SK-N-SH (cell line): ENCODE measurements around the gene AGAP1. TPM values are rescaled to one million over a fixed set of nuclear protein-coding genes. Genes with fewer than 3 reads are reported as not detected.

Experiments used
- CTCF ChIA-PET: fragments of 300-600, 350-600 bp; formaldehyde crosslinking; extraction: SDS; loops from one replicate; lab custom pipeline; 2021; lab: Yijun Ruan, JAX
- POLR2A ChIA-PET: fragments of 350-600 bp; sonication (Branson Sonifier 250); formaldehyde crosslinking; extraction: SDS; loops from one replicate; lab custom pipeline; 2020; ENCODE audit warnings: antibody characterized with exemption, inconsistent platforms; lab: Yijun Ruan, JAX
- DNase-seq: peaks from one replicate; pipeline ENCODE4 v3.0.0; 2012
- H2AFZ ChIP-seq: fragments of 200-600 bp; sonication (generic); 2 replicates; pipeline ENCODE4 v1.8.1; 2016; ENCODE audit warnings: antibody characterized with exemption, mild to moderate bottlenecking, low read depth
- H3F3A ChIP-seq: fragments of 200-600 bp; sonication (generic); replicated peaks from 2 replicates; pipeline ENCODE3; 2016; ENCODE audit warnings: antibody characterized with exemption, mild to moderate bottlenecking; ENCODE audit not compliant: insufficient read depth
- H3K27ac ChIP-seq, 2 experiments: fragments of 200-500 bp in 1 of 2; fragments of 200-600 bp in 1 of 2; sonication (Bioruptor generic) in 1 of 2; sonication (generic), shearing (Covaris generic) in 1 of 2; 2 replicates each; pipeline versions ENCODE4 v1.5.1 to v1.6.1; 2014 to 2016; ENCODE audit warnings: low read depth in 2 of 2, inconsistent platforms in 1 of 2, low read length in 1 of 2, mild to moderate bottlenecking in 1 of 2, mixed read lengths in 1 of 2
- H3K27me3 ChIP-seq: fragments of 200-600 bp; sonication (generic), shearing (Covaris generic); 2 replicates; pipeline ENCODE4 v1.6.1; 2016; ENCODE audit warnings: mixed run types; ENCODE audit not compliant: insufficient read depth
- H3K36me3 ChIP-seq, 2 experiments: fragments of 200-500 bp in 1 of 2; fragments of 200-600 bp in 1 of 2; sonication (Bioruptor generic) in 1 of 2; sonication (generic) in 1 of 2; replicated peaks in 1 of 2; 2 replicates each; pipeline versions ENCODE3 to v1.5.1; 2014 to 2016; ENCODE audit warnings: low read length in 1 of 2, mild to moderate bottlenecking in 1 of 2; ENCODE audit not compliant: insufficient read depth in 2 of 2, control insufficient read depth in 1 of 2
- H3K4me1 ChIP-seq, 2 experiments: fragments of 200-500 bp in 1 of 2; fragments of 200-600 bp in 1 of 2; sonication (Bioruptor generic) in 1 of 2; sonication (generic), shearing (Covaris generic) in 1 of 2; 2 replicates each; pipeline versions ENCODE4 v1.5.1 to v1.6.1; 2014 to 2016; ENCODE audit warnings: low read depth in 1 of 2, low read length in 1 of 2, mixed run types in 1 of 2; ENCODE audit not compliant: insufficient read depth in 2 of 2, control insufficient read depth in 1 of 2
- H3K4me2 ChIP-seq: fragments of 200-600 bp; sonication (generic), shearing (Covaris generic); 2 replicates; pipeline ENCODE4 v1.6.1; 2017; ENCODE audit warnings: mixed run types
- H3K4me3 ChIP-seq, 2 experiments: fragments of 200-500 bp in 1 of 2; fragments of 200-600 bp in 1 of 2; sonication (Bioruptor generic) in 1 of 2; sonication (generic), shearing (Covaris generic) in 1 of 2; 2 replicates each; pipeline versions ENCODE4 v1.5.1 to v1.8.1; 2014 to 2016; ENCODE audit warnings: low read depth in 2 of 2, inconsistent platforms in 1 of 2, low read length in 1 of 2, mild to moderate bottlenecking in 1 of 2, mixed read lengths in 1 of 2, moderate library complexity in 1 of 2
- H3K79me2 ChIP-seq: fragments of 200-600 bp; sonication (generic); 2 replicates; pipeline ENCODE4 v1.8.1; 2017; ENCODE audit warnings: mild to moderate bottlenecking; ENCODE audit not compliant: insufficient read depth
- H3K9ac ChIP-seq: fragments of 200-600 bp; sonication (generic); 2 replicates; pipeline ENCODE4 v1.6.1; 2017; ENCODE audit warnings: mixed run types
- H3K9me2 ChIP-seq: fragments of 200-600 bp; sonication (generic); 2 replicates; pipeline ENCODE4 v1.6.1; 2017; ENCODE audit warnings: mixed run types
- H3K9me3 ChIP-seq: fragments of 200-600 bp; sonication (generic); 2 replicates; pipeline ENCODE4 v1.6.1; 2017; ENCODE audit warnings: mixed run types, mild to moderate bottlenecking, moderate library complexity
- H4K20me1 ChIP-seq: fragments of 200-600 bp; sonication (generic); 2 replicates; pipeline ENCODE4 v1.6.1; 2017; ENCODE audit warnings: mild to moderate bottlenecking, mixed run types; ENCODE audit not compliant: insufficient read depth
- CTCF ChIP-seq: fragments of 200-600 bp; sonication (generic); IDR thresholded peaks from 2 replicates; pipeline ENCODE4 v1.6.1; 2017; ENCODE audit warnings: antibody characterized with exemption, mild to moderate bottlenecking, moderate library complexity
- ELF1 ChIP-seq: IDR thresholded peaks from 2 replicates; pipeline ENCODE4 v1.4.0; 2012
- EZH2phosphoT487 ChIP-seq: fragments of 200-600 bp; sonication (generic); IDR thresholded peaks from 2 replicates; pipeline ENCODE4 v1.6.1; 2017; ENCODE audit warnings: low read depth, mixed run types, mild to moderate bottlenecking, antibody characterized with exemption, moderate library complexity, borderline replicate concordance
- FOSL2 ChIP-seq: IDR thresholded peaks from 2 replicates; pipeline ENCODE4 v1.4.0; 2012; ENCODE audit warnings: low read depth, mild to moderate bottlenecking, moderate library complexity, borderline replicate concordance
- FOXJ3 ChIP-seq: sonication (generic); formaldehyde crosslinking; IDR thresholded peaks from 2 replicates; pipeline ENCODE4 v1.5.1; 2020; ENCODE audit warnings: mild to moderate bottlenecking, missing genetic modification reagents
- GABPA ChIP-seq: IDR thresholded peaks from 2 replicates; pipeline ENCODE4 v1.4.0; 2012; ENCODE audit warnings: low read depth, mild to moderate bottlenecking
- GATA2 ChIP-seq: sonication (generic); formaldehyde crosslinking; IDR thresholded peaks from 2 replicates; pipeline ENCODE4 v1.5.0; 2020; ENCODE audit warnings: mild to moderate bottlenecking, missing genetic modification reagents
- IRF3 ChIP-seq: fragments of 150-350 bp; IDR thresholded peaks from 2 replicates; pipeline ENCODE4 v1.6.1; 2016; ENCODE audit warnings: mild to moderate bottlenecking, low read depth, low read length
- MAX ChIP-seq: IDR thresholded peaks from 2 replicates; pipeline ENCODE4 v1.4.0; 2012; ENCODE audit warnings: low read depth
- POLR2AphosphoS5 ChIP-seq: IDR thresholded peaks from 2 replicates; pipeline ENCODE4 v1.6.1; 2012; ENCODE audit warnings: low read depth, low read length
- RXRA ChIP-seq: IDR thresholded peaks from 2 replicates; pipeline ENCODE4 v1.4.0; 2012; ENCODE audit warnings: low read depth, mild to moderate bottlenecking, borderline replicate concordance
- SIN3A ChIP-seq: IDR thresholded peaks from 2 replicates; pipeline ENCODE4 v1.6.1; 2012; ENCODE audit warnings: low read depth, mild to moderate bottlenecking, low read length, moderate library complexity, borderline replicate concordance
- TAF1 ChIP-seq: IDR thresholded peaks from 2 replicates; pipeline ENCODE4 v1.6.1; 2012; ENCODE audit warnings: low read depth, mild to moderate bottlenecking, low read length, moderate library complexity, borderline replicate concordance
- TCF12 ChIP-seq: IDR thresholded peaks from 2 replicates; pipeline ENCODE4 v1.4.0; 2012
- USF2 ChIP-seq: fragments of 150-350 bp; IDR thresholded peaks from 2 replicates; pipeline ENCODE4 v1.6.1; 2017; ENCODE audit warnings: antibody characterized with exemption, low read length, low read depth, borderline replicate concordance
- YY1 ChIP-seq: IDR thresholded peaks from 2 replicates; pipeline ENCODE4 v1.4.0; 2012; ENCODE audit warnings: low read depth, mild to moderate bottlenecking
- WGBS: methylation state at CpG from one replicate; pipeline ENCODE4 v1.1.6; 2017; ENCODE audit warnings: low lambda C conversion rate; 5-methylcytosine and 5-hydroxymethylcytosine counted together
- polyA plus RNA-seq, 3 experiments: library from polyadenylated mRNA; depleted of rRNA; stranded (reverse); fragments of >200 nt; gene quantifications; 2 replicates each; pipeline ENCODE4 v1.2.3, GENCODE V29; 2012

Gene AGAP1
- polyA plus RNA-seq, 1 of the 3 experiments (the other 2 are of a cell fraction), result 8.8 TPM

- ChIA-PET POLR2A (no interaction called here), CTCF (interaction anchor here (0.9 kb wide), 2 partner anchors 21 to 190 kb away, joined by 3 to 4 read pairs; no protein-coding TSS in a partner anchor)
- Histone ChIP-seq H3K9me2 (no peaks in the 10 kb centered on the region), H3K36me3 (no peaks in the 10 kb centered on the region), H2AFZ (no peak overlapping the region), H3K9me3 (no peaks in the 10 kb centered on the region), H3K27me3 (no peaks in the 10 kb centered on the region), H3K4me1 (peaks cover 12 to 16% of the 10 kb centered on the region in 2 experiments; a peak in 2 of 4 replicates), H3K27ac (no peak overlapping the region), H3F3A (no peaks in the 10 kb centered on the region), H3K9ac (no peak overlapping the region), H3K4me3 (no peak overlapping the region), H4K20me1 (peaks cover 48% of the 10 kb centered on the region), H3K79me2 (peaks cover 31% of the 10 kb centered on the region), H3K4me2 (no peak overlapping the region)
- 96% methylated on average over 11 of the region's 11 CpGs for WGBS
- TF ChIP-seq IRF3, result no peak
- TF ChIP-seq TAF1, result no peak
- no peak for TF ChIP-seq POLR2AphosphoS5
- TF ChIP-seq MAX, result no peak
- no peak for TF ChIP-seq SIN3A
- TF ChIP-seq TCF12, result no peak
- no peak for DNase-seq
Observed at GRCh38 chr2:235566415-235566814, 72.6 kb downstream of the AGAP1 start.

GRCh38 chr2:235566931-235567495, 73.2 kb downstream of the AGAP1 start:
- H3K9me3 ChIP-seq, result no peaks in the 10 kb centered on the region
- no peak overlapping the region for H3K4me2 ChIP-seq
- no peak overlapping the region for H3K27ac ChIP-seq
- H4K20me1 ChIP-seq, result peaks cover 45% of the 10 kb centered on the region
- ChIA-PET CTCF (interaction anchor here (0.9 to 1.1 kb wide), 2 partner anchors 20 to 28 kb away, joined by 3 to 4 read pairs; no protein-coding TSS in a partner anchor), POLR2A (no interaction called here)
- H3K27me3 ChIP-seq, result no peaks in the 10 kb centered on the region
- 94% methylated on average over 10 of the region's 10 CpGs for WGBS
- H2AFZ ChIP-seq, result no peak overlapping the region
- peaks cover 12 to 16% of the 10 kb centered on the region in 2 experiments; a peak in 2 of 4 replicates for H3K4me1 ChIP-seq
- H3K9me2 ChIP-seq, result no peaks in the 10 kb centered on the region
- TF ChIP-seq TAF1 (no peak), CTCF (no peak), SIN3A (no peak), IRF3 (no peak), GATA2 (CRISPR knock-in tag) (no peak), USF2 (no peak), TCF12 (no peak), RXRA (no peak), MAX (no peak), FOSL2 (no peak), ELF1 (no peak), YY1 (no peak), EZH2phosphoT487 (no peak), FOXJ3 (CRISPR knock-in tag) (no peak), GABPA (no peak)
- peaks cover 32% of the 10 kb centered on the region for H3K79me2 ChIP-seq
- no peak overlapping the region for H3K9ac ChIP-seq
- H3F3A ChIP-seq, result no peaks in the 10 kb centered on the region
- DNase-seq, result no peak
- no peak overlapping the region for H3K4me3 ChIP-seq
- H3K36me3 ChIP-seq, result no peaks in the 10 kb centered on the region
